HS-27A (cell line): ENCODE results near the gene ETS2.

ENCODE experiments used
- DNase-seq: peaks from one replicate; pipeline ENCODE4 v3.0.0-alpha.2; 2012; ENCODE audit warnings: low read depth, missing footprints

Gene ETS2

GRCh38 chr21:38805328-38806152 lies at the start of gene ETS2:
ETS2 (plus strand) TSS chr21:38805929; CDS start chr21:38810035, 4,106 bp downstream.
- peak; percentile 86 for DNase-seq

GRCh38 chr21:38756746-38757145 lies 49.0 kb upstream of the ETS2 start:
- DNase-seq, result peak; percentile 43

- DNase-seq, result no peak
Observed at GRCh38 chr21:38758501-38759214, 47.1 kb upstream of the ETS2 start.

- no peak for DNase-seq
Observed at GRCh38 chr21:38759413-38759812, 46.3 kb upstream of the ETS2 start.

GRCh38 chr21:38760017-38760761 lies 45.5 kb upstream of the ETS2 start:
- no peak for DNase-seq

GRCh38 chr21:38760762-38761155 lies 45.0 kb upstream of the ETS2 start:
- DNase-seq, result no peak

- DNase-seq, result no peak
Observed at GRCh38 chr21:38761531-38761930, 44.2 kb upstream of the ETS2 start.

- DNase-seq, result no peak
Observed at GRCh38 chr21:38765056-38765455, 40.7 kb upstream of the ETS2 start.

- no peak for DNase-seq
Observed at GRCh38 chr21:38766987-38767722, 38.6 kb upstream of the ETS2 start.

GRCh38 chr21:38768471-38769063 lies 37.2 kb upstream of the ETS2 start:
- DNase-seq, result peak; percentile 43

- DNase-seq, result no peak
Observed at GRCh38 chr21:38769191-38769780, 36.4 kb upstream of the ETS2 start.

GRCh38 chr21:38770660-38771059 lies 35.1 kb upstream of the ETS2 start:
- DNase-seq, result no peak

- DNase-seq, result no peak
Observed at GRCh38 chr21:38771536-38771935, 34.2 kb upstream of the ETS2 start.

GRCh38 chr21:38772646-38773045 lies 33.1 kb upstream of the ETS2 start:
- no peak for DNase-seq

GRCh38 chr21:38773099-38774061 lies 32.3 kb upstream of the ETS2 start:
- peak; percentile 91 for DNase-seq

- no peak for DNase-seq
Observed at GRCh38 chr21:38774152-38774551, 31.6 kb upstream of the ETS2 start.

GRCh38 chr21:38774586-38775285 lies 31.0 kb upstream of the ETS2 start:
- DNase-seq, result no peak

- DNase-seq, result no peak
Observed at GRCh38 chr21:38775733-38776132, 30.0 kb upstream of the ETS2 start.

- no peak for DNase-seq
Observed at GRCh38 chr21:38777015-38777414, 28.7 kb upstream of the ETS2 start.
